GM21529 (cell line): Measurements from ENCODE around the gene MSANTD1.

Experiments used
- ATAC-seq: cut with Tn5 transposase; IDR thresholded peaks from one replicate; pipeline ENCODE4 v1.9.1; 2021; ENCODE audit not compliant: unreplicated experiment

The MSANTD1 gene

GRCh38 chr4:3247399-3248177 is 1.4 kb upstream of the MSANTD1 start:
- no peak for ATAC-seq

- ATAC-seq: no peak
These were observed 830 bp upstream of the MSANTD1 start for GRCh38 chr4:3248178-3248480.

GRCh38 chr4:3249711-3250437 is 915 bp downstream of the MSANTD1 start:
- ATAC-seq: no peak

GRCh38 chr4:3250438-3250955 is 1.5 kb downstream of the MSANTD1 start:
- no peak for ATAC-seq

GRCh38 chr4:3250956-3251690 is 2.2 kb downstream of the MSANTD1 start:
- ATAC-seq: no peak

GRCh38 chr4:3251691-3252479 is 2.9 kb downstream of the MSANTD1 start:
- no peak for ATAC-seq

GRCh38 chr4:3252480-3252828 is 3.5 kb downstream of the MSANTD1 start:
- no peak for ATAC-seq

- no peak for ATAC-seq
These were observed 4.1 kb downstream of the MSANTD1 start for GRCh38 chr4:3252831-3253641.

- ATAC-seq: no peak
These were observed 4.8 kb downstream of the MSANTD1 start for GRCh38 chr4:3253808-3254207.

- no peak for ATAC-seq
These were observed 5.6 kb downstream of the MSANTD1 start for GRCh38 chr4:3254302-3255131.

GRCh38 chr4:3255611-3256186 is 6.7 kb downstream of the MSANTD1 start:
- ATAC-seq: no peak

- ATAC-seq: no peak
These were observed 7.5 kb downstream of the MSANTD1 start for GRCh38 chr4:3256230-3257102.

- ATAC-seq: no peak
These were observed 8.2 kb downstream of the MSANTD1 start for GRCh38 chr4:3257103-3257555.

- peak; percentile 58 for ATAC-seq
These were observed 8.9 kb downstream of the MSANTD1 start for GRCh38 chr4:3257556-3258482.

GRCh38 chr4:3261411-3262207 is 12.7 kb downstream of the MSANTD1 start:
- no peak for ATAC-seq
